Measurements from ENCODE around the gene FAM32A.
"Not testable (repeated sequence)": the region's sequence is repeated elsewhere in the genome, so short reads cannot be mapped to it uniquely, and the experiment has no call there.

The FAM32A gene

DNA sequence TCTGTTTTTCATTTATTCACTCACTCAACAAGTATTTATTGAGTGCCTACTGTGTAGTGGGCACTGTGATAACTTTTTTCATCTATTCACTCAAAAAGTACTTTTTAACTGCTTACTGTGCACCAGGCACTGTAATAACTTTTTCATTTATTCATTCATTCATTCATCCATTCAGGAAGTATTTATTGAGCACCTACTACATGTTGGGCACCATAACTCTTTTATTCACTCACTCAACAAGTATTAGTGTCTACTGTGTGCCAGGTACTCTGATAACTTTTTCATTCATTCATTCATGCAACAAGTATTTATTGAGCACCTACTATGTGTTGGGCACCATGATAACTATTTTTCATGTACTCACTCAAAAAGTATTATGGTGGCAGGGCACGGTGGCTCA is 18.8 kb upstream of the FAM32A start:
- DNase-seq: no peak

DNA sequence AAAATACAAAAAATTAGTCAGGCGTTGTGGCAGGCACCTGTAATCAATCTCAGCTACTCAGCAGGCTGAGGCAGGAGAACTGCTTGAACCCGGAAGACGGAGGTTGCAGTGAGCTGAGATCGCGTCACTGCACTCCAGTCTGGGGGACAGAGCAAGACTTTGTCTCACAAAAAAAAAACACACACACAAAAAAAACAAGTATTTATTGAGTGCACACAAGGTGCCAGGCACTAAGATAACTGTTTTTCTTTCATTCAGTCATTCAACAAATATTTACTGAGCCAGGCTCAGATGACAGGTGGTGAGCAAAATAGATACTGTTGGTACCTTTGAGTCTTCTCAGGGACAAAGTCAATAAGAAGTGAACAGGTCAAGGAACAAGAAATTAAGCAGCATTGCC is 18.2 kb upstream of the FAM32A start:
- DNase-seq: no peak

DNA sequence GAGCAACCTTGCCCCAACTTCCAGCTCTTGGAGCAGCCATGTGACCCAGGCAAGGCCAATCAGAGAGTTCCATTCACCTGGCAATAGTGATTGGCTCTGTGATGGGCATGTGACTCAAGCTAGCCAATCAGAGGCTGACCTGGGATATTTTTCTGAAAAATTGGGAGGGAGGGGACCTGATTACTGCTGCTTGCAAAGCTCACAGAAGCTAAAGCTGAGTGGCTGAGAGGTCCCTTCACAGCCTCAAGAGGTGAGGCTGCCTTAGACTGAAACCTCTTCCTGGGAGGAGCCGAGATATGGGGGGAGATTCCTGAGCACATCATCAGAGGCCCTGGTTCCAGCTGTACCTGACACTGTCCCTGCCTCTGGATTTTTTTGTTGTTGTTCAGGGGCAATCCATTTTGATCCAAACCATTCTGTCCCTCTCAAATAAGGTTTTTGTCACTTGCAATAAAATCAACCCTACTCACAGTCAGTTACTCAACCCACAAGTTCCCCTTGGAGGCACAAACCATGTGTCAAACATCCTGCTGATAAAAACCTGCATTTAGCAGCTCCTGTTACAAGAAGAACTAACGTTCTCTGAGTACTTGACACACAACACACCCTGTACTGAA is 16.6 kb upstream of the FAM32A start:
- no peak for DNase-seq

DNA sequence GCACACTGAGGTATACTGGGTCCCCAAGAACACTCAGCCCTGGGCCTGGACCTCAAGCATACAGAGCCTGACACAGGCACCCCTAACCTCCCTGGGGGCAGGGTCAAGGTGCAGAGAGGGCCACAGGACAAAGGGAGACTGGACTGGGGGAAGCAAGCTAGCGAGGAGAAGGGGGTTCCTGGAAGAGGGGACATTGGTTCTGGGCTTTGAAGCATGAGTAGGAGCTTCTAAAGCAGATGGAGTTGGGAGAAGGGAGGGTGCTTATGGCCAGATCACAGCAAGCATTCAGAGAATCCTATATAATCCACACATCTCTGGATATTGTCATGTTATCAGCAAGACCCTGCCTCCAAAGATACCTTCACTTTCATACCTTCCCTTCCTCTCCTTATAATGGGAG is 15.1 kb upstream of the FAM32A start:
- DNase-seq: no peak

DNA sequence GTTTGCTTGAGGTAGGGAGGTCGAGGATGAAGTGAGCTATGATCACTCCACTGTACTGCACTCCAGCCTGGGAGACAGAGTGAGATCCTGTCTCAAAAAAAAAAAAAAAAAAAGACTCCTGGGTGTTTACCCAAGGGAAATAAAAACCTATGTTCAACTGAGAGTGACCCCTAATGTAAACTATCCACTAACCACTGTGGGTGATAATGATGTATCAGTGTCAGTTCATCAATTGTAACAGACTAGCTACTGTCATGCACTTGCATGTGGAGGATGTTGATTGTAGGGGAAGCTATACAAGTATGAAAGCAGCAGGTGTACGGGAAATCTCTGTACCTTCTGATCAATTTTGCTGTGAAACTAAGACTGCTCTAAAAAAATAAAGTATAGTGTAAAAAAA is 9.3 kb upstream of the FAM32A start:
- no peak for DNase-seq

DNA sequence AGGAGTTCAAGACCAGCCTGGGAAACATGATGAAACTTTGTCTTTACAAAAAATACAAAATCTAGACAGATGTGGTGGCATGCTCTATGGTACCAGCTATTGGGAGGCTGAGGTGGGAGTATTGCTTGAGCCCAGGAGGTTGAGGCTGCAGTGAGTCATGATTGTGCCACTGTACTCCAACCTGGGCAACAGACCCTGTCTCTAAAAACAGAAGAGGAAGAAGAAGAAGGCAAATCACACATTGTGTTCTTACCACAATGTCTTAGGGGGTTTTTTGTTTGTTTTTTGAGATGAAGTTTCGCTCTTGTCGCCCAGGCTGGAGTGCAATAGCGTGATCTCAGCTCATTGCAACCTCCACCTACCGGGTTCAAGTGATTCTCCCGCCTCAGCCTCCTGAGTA is 6.3 kb upstream of the FAM32A start:
- DNase-seq: not testable (repeated sequence)

DNA sequence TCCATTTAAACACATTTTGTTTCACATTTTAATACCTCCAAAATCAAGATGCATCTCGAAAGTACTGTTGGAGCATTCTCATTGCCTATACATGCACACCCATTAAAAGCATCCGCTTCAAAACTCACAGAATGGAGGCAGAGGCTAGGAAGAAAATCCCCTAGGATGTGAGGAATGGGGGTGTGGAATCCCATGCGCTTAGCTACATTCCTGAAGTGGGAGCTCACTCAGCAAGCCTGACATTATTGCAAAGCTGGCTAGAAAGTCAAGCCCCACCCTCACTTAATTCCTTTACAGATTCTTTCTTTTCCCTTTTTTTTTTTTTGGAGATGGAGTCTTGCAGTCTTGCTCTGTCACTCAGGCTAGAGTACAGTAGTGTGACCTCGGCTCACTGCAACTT is 4.6 kb upstream of the FAM32A start:
- DNase-seq: no peak

DNA sequence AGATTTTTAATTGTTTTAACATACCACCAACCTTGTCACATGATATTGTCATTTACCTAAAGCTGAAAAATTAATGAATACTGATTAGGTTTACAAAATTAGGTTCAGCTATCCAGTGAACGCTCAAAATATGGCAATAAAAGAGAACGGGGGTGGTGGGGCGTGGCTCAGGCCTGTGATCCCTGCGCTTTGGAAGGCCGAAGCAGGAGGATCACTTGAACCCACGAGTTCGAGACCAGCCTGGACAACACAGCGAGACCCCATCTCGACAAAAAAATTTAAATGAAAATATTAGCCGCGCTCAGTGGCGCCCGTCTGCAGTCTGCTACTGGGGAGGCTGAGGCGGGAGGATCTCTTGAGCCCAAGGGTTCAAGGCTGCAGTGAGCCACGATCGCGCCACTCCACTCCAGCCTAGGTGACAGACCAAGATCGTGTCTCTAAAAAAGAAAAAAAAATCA is 516 bp upstream of the FAM32A start:
- no peak for DNase-seq

DNA sequence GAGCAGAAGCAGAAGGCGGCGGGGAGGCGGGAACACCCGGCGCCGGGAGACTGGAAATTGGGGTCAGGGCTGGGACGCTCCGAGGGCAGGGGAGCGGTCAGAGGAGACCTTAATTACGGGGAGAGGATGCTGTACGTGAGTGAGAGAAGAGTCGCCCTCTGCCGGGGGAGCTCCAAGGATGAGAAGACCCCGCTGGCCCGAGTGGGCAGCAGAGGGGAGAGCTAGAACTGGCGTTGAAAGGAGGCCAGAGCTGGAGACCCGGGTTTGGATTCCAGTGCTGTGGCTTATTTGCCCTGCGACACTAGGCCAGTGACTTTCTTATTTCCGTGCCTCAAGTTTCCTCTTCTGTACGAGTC is 536 bp downstream of the FAM32A start:
- no peak for DNase-seq

DNA sequence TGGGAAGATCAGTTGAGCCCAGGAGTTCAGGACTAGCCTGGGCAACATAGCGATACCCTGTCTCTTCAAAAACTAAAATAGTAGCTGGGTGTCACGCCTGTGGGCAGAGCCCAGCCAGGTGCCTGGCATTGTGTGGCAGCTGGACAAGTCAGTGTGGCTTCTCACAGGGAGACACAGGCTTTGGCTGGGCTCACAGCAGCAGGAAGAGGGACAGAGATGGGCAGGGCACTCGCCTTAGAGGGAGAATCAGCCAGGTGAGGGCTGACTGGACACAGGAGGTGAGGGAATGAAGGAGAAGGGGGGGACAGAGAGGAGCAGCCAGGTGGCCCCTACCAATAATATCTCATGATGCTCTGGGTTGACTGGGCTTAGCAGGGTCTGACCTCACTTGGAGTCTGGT is 3.3 kb downstream of the FAM32A start:
- no peak for DNase-seq

DNA sequence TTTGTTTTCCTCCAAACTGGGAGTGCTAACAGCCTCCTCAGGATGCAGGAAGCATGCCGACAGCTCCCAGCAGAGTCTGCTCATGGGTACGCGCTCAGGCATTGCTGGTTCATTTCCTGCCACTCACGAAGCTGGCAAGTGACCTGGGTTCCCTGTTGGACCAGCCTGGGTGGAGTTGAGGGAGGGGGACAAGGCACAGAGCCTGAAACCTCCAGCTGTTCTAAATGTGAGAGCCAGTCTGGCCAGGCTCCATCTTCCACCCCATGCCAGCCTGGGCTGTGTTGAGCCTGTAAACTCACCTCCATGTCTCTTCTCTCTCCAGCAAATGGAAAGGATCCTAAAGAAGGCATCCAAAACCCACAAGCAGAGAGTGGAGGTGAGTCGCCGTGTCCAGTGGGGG is 5.0 kb downstream of the FAM32A start:
- DNase-seq: no peak

DNA sequence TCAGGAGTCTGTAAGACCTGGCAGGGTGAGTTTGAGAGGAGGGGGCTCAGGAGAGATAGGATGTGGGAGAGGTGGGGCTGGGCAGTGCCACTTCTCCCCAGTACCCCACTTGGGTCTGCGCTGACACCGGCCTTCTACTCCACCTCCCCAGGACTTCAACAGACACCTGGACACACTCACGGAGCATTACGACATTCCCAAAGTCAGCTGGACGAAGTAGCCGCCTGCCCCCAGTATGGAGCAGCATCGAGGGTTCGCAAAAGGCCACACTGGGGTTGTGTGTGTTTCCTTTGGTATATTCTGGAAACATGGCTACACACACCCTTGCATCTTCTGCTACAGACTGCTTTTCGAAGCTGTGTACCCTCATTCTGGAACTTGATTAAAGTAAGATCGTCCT is 5.5 kb downstream of the FAM32A start:
- no peak for DNase-seq

DNA sequence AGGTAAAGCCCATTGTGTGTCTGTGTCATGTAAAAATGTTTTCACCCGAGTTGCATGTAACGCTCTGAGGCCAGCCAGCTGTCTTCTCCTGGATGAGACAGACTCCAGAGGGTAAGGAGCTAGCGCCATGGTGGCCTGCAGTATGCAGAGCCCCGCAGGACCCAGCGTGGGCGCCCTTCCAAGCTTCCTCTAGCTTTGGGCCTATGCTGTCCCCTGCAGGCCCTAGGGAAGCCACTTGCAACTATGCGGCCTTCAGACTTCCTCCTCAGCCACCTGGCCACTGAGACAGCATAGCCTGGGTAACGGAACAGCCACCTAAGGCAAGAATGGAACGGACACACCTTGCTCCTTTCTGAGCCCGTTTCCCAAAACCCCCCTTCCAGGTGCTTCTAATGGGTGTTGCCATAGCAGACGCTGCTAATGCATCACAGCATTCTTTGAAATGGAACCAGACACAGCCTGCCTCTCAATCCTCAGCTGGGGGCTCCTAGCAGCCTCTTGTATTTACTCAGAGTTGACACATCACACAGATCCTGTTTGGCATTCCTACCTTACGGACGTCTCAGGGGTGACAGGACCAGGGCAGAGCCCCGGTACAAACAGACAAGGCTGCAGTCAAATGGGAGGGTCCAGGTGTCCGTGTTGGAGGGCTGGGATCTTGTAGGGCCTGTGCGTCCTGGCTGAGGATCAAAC is 6.2 kb downstream of the FAM32A start:
- DNase-seq: no peak

DNA sequence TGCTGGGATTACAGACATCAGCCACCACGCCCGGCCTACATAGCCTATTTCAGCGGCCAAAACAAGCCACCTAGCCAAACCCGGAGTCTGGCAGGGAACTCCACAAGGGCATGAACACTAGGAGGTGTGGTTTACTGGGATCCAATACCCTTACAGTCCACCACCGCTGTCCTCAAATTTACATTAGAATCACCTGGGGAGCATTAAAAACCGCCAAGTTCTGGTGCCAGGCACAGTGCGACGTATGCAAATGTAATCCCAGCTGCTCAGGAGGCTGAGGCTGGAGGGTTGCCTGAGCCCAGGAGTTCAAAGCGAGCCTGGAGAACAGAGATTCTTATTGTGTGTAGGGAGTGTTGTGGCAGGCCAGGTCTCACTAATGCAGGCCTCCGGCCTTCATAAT is 8.3 kb downstream of the FAM32A start:
- no peak for DNase-seq

DNA sequence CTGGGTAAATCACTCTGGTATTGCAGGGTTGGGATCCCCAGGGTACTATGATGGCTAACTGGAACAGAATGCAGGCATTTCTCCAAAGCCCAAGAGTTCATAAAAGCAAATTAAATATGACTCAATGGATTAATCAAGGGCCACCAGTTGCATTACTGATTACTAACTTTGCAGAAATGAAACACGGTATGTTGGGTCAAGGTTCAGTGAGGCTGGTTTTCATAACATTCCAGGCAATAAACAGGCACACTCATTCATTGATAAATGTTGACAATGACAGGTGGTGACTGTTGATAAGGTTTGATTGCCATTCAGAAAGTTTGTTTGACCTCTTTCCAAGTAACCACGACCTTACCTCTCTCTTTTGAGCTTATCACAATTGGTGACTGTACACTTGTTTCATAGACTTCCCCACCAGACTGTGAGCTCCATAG is 12.0 kb downstream of the FAM32A start:
- no peak for DNase-seq

DNA sequence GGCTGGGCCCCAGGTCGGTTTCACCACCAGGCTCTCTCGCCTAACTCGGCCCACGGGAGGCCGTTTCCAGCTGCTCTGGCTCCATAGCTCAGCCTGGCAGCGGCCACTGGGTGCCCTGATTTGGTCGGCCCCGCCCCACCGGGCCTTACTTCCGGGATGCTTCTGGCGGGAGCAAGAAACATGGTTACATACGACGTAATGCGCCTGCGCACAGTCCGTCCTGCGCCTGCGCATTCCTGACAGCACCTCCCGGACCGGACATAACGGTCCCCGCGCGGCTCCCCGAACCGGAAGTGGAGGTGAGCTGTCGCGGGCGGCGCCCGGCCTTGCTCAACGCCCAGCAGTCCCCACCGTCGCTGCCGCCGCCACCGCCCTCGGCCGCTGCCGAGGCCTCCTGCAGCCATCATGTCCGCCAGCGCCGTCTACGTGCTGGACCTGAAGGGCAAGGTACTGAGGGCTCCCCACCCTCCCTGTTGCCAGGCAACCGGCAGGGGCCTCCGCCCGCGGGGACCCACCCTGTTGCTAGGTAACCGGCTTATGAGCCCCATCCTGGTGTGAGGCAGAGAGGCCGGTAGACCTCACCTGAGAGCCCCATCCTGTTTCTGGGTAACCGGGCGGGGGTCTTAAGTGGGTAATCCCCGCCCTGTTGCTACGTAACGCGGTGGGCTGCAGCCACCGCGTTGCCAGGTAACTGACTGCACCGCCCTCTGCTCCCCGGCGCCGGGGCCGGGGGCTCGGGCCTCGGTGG is 12.6 kb downstream of the FAM32A start, which contains the start of gene AP1M1:
Gene AP1M1, plus strand, starts transcription at position 290 of the 748 bp plus-strand sequence. Its CDS starts 116 bp downstream, at position 406.
- peak; percentile 85 to 95 for DNase-seq

DNA sequence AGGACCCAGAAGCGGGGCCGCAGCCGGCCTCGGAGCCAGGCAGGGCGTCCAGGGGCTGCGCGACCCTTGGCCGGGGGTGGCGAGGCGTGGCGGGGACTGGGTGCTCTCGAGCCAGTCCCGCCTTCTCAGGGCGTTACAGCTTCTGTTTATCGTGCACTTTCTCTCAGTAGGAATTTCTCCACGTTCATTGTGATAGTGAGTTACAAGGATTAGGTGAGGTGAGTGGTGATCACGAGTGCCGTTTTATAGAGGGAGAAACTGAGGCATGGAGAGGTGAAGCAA is 13.1 kb downstream of the FAM32A start:
- DNase-seq: no peak

DNA sequence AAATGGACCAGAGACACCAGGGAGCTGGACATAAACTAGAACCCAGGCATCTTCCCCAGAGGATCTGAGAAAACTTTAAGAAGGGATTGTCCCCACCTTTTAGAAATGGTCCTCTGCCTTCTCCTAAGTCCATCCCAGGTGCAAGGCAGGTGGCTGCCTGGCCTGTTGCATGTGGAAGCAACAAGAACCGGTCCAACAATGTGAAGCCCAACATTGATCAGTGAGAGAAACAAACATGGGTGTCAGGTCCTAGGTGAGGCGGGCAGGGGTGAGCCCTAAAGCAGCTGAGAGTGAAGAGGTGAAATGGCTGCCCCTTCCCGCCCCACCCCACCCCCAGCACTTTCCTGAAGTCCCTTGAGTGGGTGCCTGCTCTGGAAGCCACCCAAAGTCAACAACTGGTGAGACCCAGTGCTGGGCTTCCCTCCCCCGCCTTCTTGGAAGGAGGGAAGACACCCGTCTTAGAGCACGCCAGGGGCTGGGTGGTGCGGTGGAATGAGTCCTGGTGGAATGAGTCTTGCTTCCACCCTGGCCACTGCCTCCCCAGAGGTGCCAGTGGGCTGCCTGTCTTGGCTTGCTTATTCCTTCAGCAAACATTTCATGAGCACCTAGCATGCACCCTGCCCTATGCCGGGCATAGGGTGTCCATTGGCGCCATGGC is 14.2 kb downstream of the FAM32A start:
- DNase-seq: no peak

DNA sequence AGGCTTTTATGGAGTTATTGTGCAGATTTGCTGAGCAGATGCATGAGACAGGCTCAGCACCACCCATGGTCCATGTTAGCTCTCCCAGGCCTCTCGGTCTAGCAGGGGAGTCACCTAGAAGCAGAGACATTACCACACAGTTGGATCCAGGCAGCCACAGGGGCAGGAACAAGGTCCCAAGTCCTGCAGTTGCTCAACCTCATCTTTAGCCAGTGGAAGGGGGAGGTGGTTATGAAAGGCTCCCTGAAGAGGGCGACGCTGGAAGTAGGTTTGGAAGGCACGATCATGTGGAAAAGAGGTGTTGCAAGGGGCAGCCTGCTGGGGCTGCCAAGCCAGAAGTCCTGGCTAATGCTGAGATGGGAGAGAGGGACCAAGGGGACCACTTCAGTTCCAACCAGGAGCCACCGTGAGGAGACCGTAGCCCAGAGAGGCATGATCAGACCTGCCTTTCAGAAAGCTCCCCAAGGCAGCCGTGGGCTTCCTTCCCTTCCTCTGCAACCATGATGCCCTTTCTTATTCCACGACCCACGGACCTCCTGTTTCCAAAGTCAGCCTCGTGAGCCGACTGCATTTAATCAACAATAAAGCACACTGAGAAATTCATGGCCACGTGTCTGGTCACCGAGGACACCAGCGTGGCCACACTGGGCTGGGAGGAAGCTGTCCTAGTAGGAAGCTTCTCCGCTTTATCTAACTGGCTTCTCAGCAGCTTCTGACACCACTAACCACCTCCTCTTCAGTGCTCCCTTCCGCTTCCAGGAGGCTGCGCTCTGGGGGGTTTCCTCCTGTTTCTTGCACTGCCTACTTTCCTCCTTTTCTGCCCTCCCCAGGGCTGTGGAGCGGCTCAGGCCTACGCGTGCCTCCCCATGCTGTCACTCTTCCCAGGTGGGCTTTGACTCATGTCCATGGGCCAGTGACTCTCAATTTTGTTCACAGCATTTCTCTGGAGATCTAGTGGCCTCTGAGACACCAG is 15.1 kb downstream of the FAM32A start:
- DNase-seq: no peak

DNA sequence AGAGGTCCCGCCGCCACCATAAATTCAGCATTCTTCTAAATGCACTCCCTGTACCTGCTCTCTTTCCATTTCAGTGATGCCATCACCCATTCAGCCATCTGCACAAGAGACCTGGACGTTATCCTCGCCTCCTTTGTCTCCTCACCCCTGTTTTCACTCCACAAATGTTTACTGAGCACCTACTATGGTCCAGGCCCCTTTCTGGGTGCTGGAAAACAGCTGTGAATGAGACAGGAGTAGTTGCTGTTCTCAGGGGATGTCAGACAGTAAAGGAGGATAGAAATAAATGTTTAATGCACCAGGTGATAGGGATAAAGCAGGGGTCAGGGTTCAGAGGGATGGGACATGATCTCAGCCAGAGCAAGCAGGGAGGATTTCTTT is 15.8 kb downstream of the FAM32A start:
- DNase-seq: no peak

DNA sequence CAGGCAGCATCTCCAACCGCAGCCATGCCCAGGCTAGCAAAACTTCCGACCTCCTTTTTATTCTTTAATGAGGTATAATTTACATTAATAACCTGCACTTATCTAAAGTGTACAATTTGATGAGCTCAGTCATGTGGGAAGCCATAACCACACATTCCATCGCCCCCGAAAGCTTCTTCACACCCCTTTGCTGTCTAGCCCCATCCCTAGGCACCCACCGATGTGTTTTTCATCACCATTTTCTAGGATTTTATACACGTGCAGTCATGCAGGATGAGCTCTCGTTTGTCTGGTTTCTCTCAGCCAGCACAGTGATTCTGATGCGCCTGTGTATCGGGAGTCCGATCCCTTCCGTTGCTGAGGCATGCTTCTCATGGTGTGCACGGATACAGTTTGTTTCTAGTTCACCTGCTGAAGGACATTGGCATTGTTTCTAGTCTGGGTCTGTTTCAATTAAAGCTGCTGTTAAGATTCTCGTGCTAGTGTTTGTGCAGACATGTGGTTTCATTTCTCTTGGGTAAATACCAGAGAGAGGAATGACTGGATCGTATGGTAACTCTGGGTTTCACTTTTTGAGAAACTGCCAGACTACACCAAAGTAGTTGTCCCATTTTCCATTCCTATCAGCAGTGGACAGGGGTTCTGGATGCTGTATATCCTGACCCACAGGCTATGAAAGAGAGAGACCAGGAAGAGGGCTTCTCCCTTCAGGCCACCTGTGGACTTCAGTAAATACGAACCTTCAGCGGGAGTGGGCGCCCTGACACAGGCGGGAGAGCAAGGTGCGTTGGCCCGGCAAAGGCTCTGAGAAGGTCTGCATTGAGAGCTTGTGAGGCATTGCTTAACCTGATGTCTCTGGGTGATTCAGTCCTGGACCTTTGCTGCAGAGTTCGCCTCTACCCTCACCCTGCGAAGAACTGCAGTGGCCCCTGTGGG is 17.4 kb downstream of the FAM32A start:
- DNase-seq: no peak
